Stimulated activated CD4-positive, alpha-beta T cell treated with anti-CD3 and anti-CD28 coated beads, Interleukin-15, amount 100 ng/mL, for 1 hour (primary cell): ENCODE measurements around the gene MFAP1.

Source experiments
- DNase-seq, 2 donors: peaks; one replicate each; pipeline ENCODE4 v3.0.0-alpha.2; 2020; ENCODE audit warnings: low read depth in 1 of 2, low spot score in 1 of 2

The MFAP1 gene

GRCh38 chr15:43777267-43777914, 47.1 kb downstream of the MFAP1 start:
- DNase-seq: peak; percentile 65 to 70

GRCh38 chr15:43776718-43777266, 47.7 kb downstream of the MFAP1 start, which contains the start of gene ELL3:
ELL3 (minus strand) TSS chr15:43776966; CDS start chr15:43776901, 65 bp downstream.
- DNase-seq: peak; percentile 54 to 66

GRCh38 chr15:43776101-43776717, 48.3 kb downstream of the MFAP1 start:
- DNase-seq: no peak

GRCh38 chr15:43775411-43775965, 49.0 kb downstream of the MFAP1 start:
- no peak for DNase-seq

- DNase-seq: no peak
These were observed 50.4 kb downstream of the MFAP1 start for GRCh38 chr15:43774062-43774461.

- DNase-seq: no peak
These were observed 51.9 kb downstream of the MFAP1 start for GRCh38 chr15:43772624-43773023.

- no peak for DNase-seq
These were observed 52.7 kb downstream of the MFAP1 start for GRCh38 chr15:43771816-43772215.

- DNase-seq: no peak
These were observed 54.8 kb downstream of the MFAP1 start for GRCh38 chr15:43769584-43770228.

GRCh38 chr15:43763819-43764446, 60.6 kb downstream of the MFAP1 start:
- DNase-seq: no peak

- no peak for DNase-seq
These were observed 61.7 kb downstream of the MFAP1 start for GRCh38 chr15:43762824-43763223.
